H54 (cell line): ENCODE data around the gene NLRP5.
"Not testable (repeated sequence)": the region's sequence is repeated elsewhere in the genome, so short reads cannot be mapped to it uniquely, and the experiment has no call there.

ENCODE experiments used
- DNase-seq: peaks from one replicate; pipeline ENCODE4 v3.0.0; 2011; ENCODE audit warnings: low spot score, mixed read lengths; ENCODE audit not compliant: insufficient read length
- FAIRE-seq: peaks from 3 replicates; lab custom pipeline; 2011; peaks lifted over from hg19 to GRCh38; lab: Jason Lieb, UNC
- POLR2A ChIP-seq: IDR thresholded peaks from 2 replicates; pipeline ENCODE4 v1.6.1; 2011; ENCODE audit warnings: low read depth, mild to moderate bottlenecking, low read length

NLRP5 gene

GRCh38 chr19:56099638-56100539 is 113.3 kb downstream of the NLRP5 start:
- no peak for FAIRE-seq
- no peak for TF ChIP-seq POLR2A

GRCh38 chr19:56101095-56101494 is 114.5 kb downstream of the NLRP5 start:
- FAIRE-seq (no peak), DNase-seq (no peak)
- TF ChIP-seq POLR2A, result no peak

More at GRCh38 chr19:56099638-56100539, 113.3 kb downstream of the NLRP5 start:
- DNase-seq, result no peak

GRCh38 chr19:56101746-56102535 is 115.4 kb downstream of the NLRP5 start:
- TF ChIP-seq POLR2A, result no peak
- DNase-seq (no peak), FAIRE-seq (no peak)

GRCh38 chr19:56103027-56103614 is 116.5 kb downstream of the NLRP5 start:
- FAIRE-seq, result no peak
- no peak for TF ChIP-seq POLR2A
- no peak for DNase-seq

GRCh38 chr19:56104423-56104822 is 117.8 kb downstream of the NLRP5 start:
- no peak for DNase-seq
- no peak for TF ChIP-seq POLR2A
- FAIRE-seq, result no peak

GRCh38 chr19:56105090-56105701 is 118.6 kb downstream of the NLRP5 start:
- TF ChIP-seq POLR2A, result no peak
- FAIRE-seq (no peak), DNase-seq (peak; percentile 65)

- not testable (repeated sequence) for FAIRE-seq, DNase-seq
Measured at GRCh38 chr19:56105831-56106396, 119.3 kb downstream of the NLRP5 start.

- no peak for DNase-seq
- no peak for TF ChIP-seq POLR2A
Measured at GRCh38 chr19:56106397-56106849, 119.8 kb downstream of the NLRP5 start.

GRCh38 chr19:56106993-56107392 is 120.4 kb downstream of the NLRP5 start:
- FAIRE-seq, result no peak
- TF ChIP-seq POLR2A, result no peak
- no peak for DNase-seq

More at GRCh38 chr19:56106397-56106849, 119.8 kb downstream of the NLRP5 start:
- FAIRE-seq, result no peak

GRCh38 chr19:56107626-56108351 is 121.2 kb downstream of the NLRP5 start:
- FAIRE-seq (no peak), DNase-seq (no peak)
- TF ChIP-seq POLR2A, result no peak

GRCh38 chr19:56108447-56109195 is 122.0 kb downstream of the NLRP5 start:
- FAIRE-seq (no peak), DNase-seq (no peak)
- no peak for TF ChIP-seq POLR2A

- FAIRE-seq (no peak), DNase-seq (no peak)
Measured at GRCh38 chr19:56109226-56109625, 122.7 kb downstream of the NLRP5 start.

More at GRCh38 chr19:56109226-56109625, 122.7 kb downstream of the NLRP5 start:
- TF ChIP-seq POLR2A, result no peak
